Measurements from ENCODE around the gene STRA6. TPM values are rescaled to one million over a fixed set of nuclear protein-coding genes. Genes with fewer than 3 reads are reported as not detected.

The STRA6 gene
- total RNA-seq, 4 donors from 2014 or later = 0.76 to 2.2 (median 1.5) TPM; not detected in 1

GRCh38 chr15:74210729-74211128 lies 8.1 kb upstream of the STRA6 start:
- intact Hi-C loops (cut with DNase I) = no loop called here
- H3K4me3 ChIP-seq = no peak overlapping the region
- no peak overlapping the region for H3K27ac ChIP-seq
- H3K27me3 ChIP-seq = peaks cover 0 to 19% (median 0%) of the 10 kb centered on the region in 4 donors
- no peaks in the 10 kb centered on the region for H3K36me3 ChIP-seq
- H3K9me3 ChIP-seq = no peaks in the 10 kb centered on the region
- peaks cover 0 to 20% (median 0%) of the 10 kb centered on the region in 3 donors for H3K4me1 ChIP-seq
- no peak for DNase-seq
- no peak for TF ChIP-seq CTCF (IDR thresholded peaks at IDR 0.05)
- TF ChIP-seq POLR2A (IDR thresholded peaks at IDR 0.05) = no peak

GRCh38 chr15:74209997-74210671 lies 7.5 kb upstream of the STRA6 start:
- H3K9me3 ChIP-seq = no peaks in the 10 kb centered on the region
- no peak for DNase-seq
- 28 to 34% methylated on average over 4 of the region's 4 CpGs for WGBS, 2 donors
- no peak overlapping the region for H3K27ac ChIP-seq
- no peaks in the 10 kb centered on the region for H3K36me3 ChIP-seq
- peaks cover 0 to 19% (median 0%) of the 10 kb centered on the region in 3 donors for H3K4me1 ChIP-seq
- no peak overlapping the region for H3K4me3 ChIP-seq
- peaks cover 0 to 19% (median 0%) of the 10 kb centered on the region in 4 donors for H3K27me3 ChIP-seq
- TF ChIP-seq POLR2A (IDR thresholded peaks at IDR 0.05) (no peak), CTCF (IDR thresholded peaks at IDR 0.05) (no peak)
- intact Hi-C loops (cut with DNase I) = no loop called here

GRCh38 chr15:74209560-74209958 lies 7.0 kb upstream of the STRA6 start:
- no peak overlapping the region for H3K4me3 ChIP-seq
- no peaks in the 10 kb centered on the region for H3K9me3 ChIP-seq
- H3K27ac ChIP-seq = no peak overlapping the region
- peaks cover 0 to 19% (median 0%) of the 10 kb centered on the region in 4 donors for H3K27me3 ChIP-seq
- no peak for DNase-seq
- 86% methylated on average over 2 to 3 of the region's 5 CpGs for WGBS, 2 donors
- peaks cover 0 to 19% (median 0%) of the 10 kb centered on the region in 3 donors for H3K4me1 ChIP-seq
- no peaks in the 10 kb centered on the region for H3K36me3 ChIP-seq
- no peak for TF ChIP-seq POLR2A (IDR thresholded peaks at IDR 0.05)
- no peak for TF ChIP-seq CTCF (IDR thresholded peaks at IDR 0.05)
- intact Hi-C loops (cut with DNase I) = no loop called here

- TF ChIP-seq POLR2A (IDR thresholded peaks at IDR 0.05) (no peak), CTCF (IDR thresholded peaks at IDR 0.05) (no peak)
- H3K27ac ChIP-seq = no peak overlapping the region
- WGBS, 2 donors = 63 to 71% methylated on average over 3 to 11 of the region's 11 CpGs
Measured at GRCh38 chr15:74208901-74209559, 6.4 kb upstream of the STRA6 start.

GRCh38 chr15:74208496-74208895 lies 5.9 kb upstream of the STRA6 start:
- 67 to 86% methylated on average over 6 of the region's 6 CpGs for WGBS, 2 donors

More at GRCh38 chr15:74208901-74209559, 6.4 kb upstream of the STRA6 start:
- DNase-seq = no peak
- H3K36me3 ChIP-seq = no peaks in the 10 kb centered on the region
- no peaks in the 10 kb centered on the region for H3K9me3 ChIP-seq
- H3K4me1 ChIP-seq = peaks cover 0 to 19% (median under 1%) of the 10 kb centered on the region in 3 donors
- H3K27me3 ChIP-seq = peaks cover 0 to 15% (median 0%) of the 10 kb centered on the region in 4 donors
- intact Hi-C loops (cut with DNase I) = no loop called here
- no peak overlapping the region for H3K4me3 ChIP-seq

More at GRCh38 chr15:74208496-74208895, 5.9 kb upstream of the STRA6 start:
- Histone ChIP-seq H3K27me3 (peaks cover 0 to 16% (median 0%) of the 10 kb centered on the region in 4 donors), H3K4me1 (peaks cover 0 to 22% (median 3%) of the 10 kb centered on the region in 3 donors), H3K36me3 (no peaks in the 10 kb centered on the region), H3K27ac (no peak overlapping the region), H3K9me3 (no peaks in the 10 kb centered on the region), H3K4me3 (no peak overlapping the region)
- TF ChIP-seq POLR2A (IDR thresholded peaks at IDR 0.05) (no peak), CTCF (IDR thresholded peaks at IDR 0.05) (no peak)
- no peak for DNase-seq
- intact Hi-C loops (cut with DNase I) = no loop called here

Measured in esophagus squamous epithelium (tissue), 5 donors.